K562 (cell line): ENCODE measurements around the gene HAPSTR1. TPM values are rescaled to one million over a fixed set of nuclear protein-coding genes. Genes with fewer than 3 reads are reported as not detected.

Experiments used
- ATAC-seq: fragments of 200-7000 bp; cut with Tn5 transposase; 3 replicates; pipeline ENCODE4 v1.9.1; 2020; ENCODE audit warnings: moderate library complexity
- BruUV-seq: library from RNA; stranded (reverse); fragments of 400-500 nt; replicated peaks from 2 replicates; lab custom pipeline; 2021; lab: Mats Ljungman, UMichigan
- CTCF ChIA-PET: fragments of 300-600 bp; formaldehyde crosslinking; extraction: SDS; loops from one replicate; lab custom pipeline; 2021; ENCODE audit warnings: low intra/inter-chr PET ratio; lab: Yijun Ruan, JAX
- POLR2A ChIA-PET: fragments of 300-600, 350-650 bp; sonication (Branson Sonifier 250); formaldehyde crosslinking; extraction: SDS; loops from one replicate; lab custom pipeline; 2021; ENCODE audit warnings: antibody characterized with exemption, inconsistent platforms; lab: Yijun Ruan, JAX
- DNase-seq, 4 experiments: peaks; one replicate each; pipeline versions ENCODE4 v3.0.0 to v3.0.0-alpha.2; 2011 to 2018; ENCODE audit warnings: low spot score in 3 of 4, mixed read lengths in 3 of 4; ENCODE audit errors: extremely low read depth in 1 of 4
- FAIRE-seq: peaks from 2 replicates; lab custom pipeline; 2011; peaks lifted over from hg19 to GRCh38; lab: Jason Lieb, UNC
- H2AFZ ChIP-seq: 2 replicates; pipeline ENCODE4 v1.6.0; 2011; ENCODE audit warnings: low read depth, low read length, control low read depth, inconsistent platforms
- H3K27ac ChIP-seq: fragments of 200-600 bp; 3 replicates; pipeline ENCODE4 v1.8.0; 2011; ENCODE audit warnings: low read depth, mild to moderate bottlenecking, control low read depth, inconsistent platforms, low read length, moderate library complexity, mixed read lengths; ENCODE audit errors: extremely low read depth
- H3K27me3 ChIP-seq, 2 experiments: fragments of 300-600 bp in 1 of 2; 2 replicates in 1 of 2; 3 replicates in 1 of 2; pipeline versions ENCODE4 v1.6.0 to v1.8.0; 2011; ENCODE audit warnings: inconsistent platforms in 2 of 2, low read length in 2 of 2, mild to moderate bottlenecking in 1 of 2, mixed read lengths in 1 of 2, moderate library complexity in 1 of 2; ENCODE audit not compliant: control insufficient read depth in 2 of 2, insufficient read depth in 2 of 2
- H3K36me3 ChIP-seq: fragments of 300-600 bp; 3 replicates; pipeline ENCODE4 v1.8.0; 2011; ENCODE audit warnings: mild to moderate bottlenecking, low read length, inconsistent platforms; ENCODE audit not compliant: control insufficient read depth, insufficient read depth
- H3K4me1 ChIP-seq, 2 experiments: fragments of 200-600 bp in 1 of 2; replicated peaks in 1 of 2; 2 replicates in 1 of 2; 3 replicates in 1 of 2; pipeline versions ENCODE4 v1.5.1 to v1.8.0; 2011; ENCODE audit warnings: inconsistent platforms in 2 of 2, low read length in 2 of 2, mild to moderate bottlenecking in 1 of 2, mixed read lengths in 1 of 2, moderate library complexity in 1 of 2; ENCODE audit not compliant: control insufficient read depth in 2 of 2, insufficient read depth in 2 of 2
- H3K4me2 ChIP-seq: 2 replicates; pipeline ENCODE4 v1.6.1; 2011; ENCODE audit warnings: low read length, control low read depth, inconsistent platforms, mixed read lengths; ENCODE audit not compliant: insufficient read depth
- H3K4me3 ChIP-seq: fragments of 200-600 bp; sonication (generic), shearing (Covaris generic); 2 replicates; pipeline ENCODE4 v1.5.1; 2016; ENCODE audit warnings: control low read depth, inconsistent platforms
- H3K79me2 ChIP-seq: fragments of 200-600 bp; 3 replicates; pipeline ENCODE4 v1.8.0; 2011; ENCODE audit warnings: low read length, inconsistent platforms; ENCODE audit not compliant: control insufficient read depth, insufficient read depth
- H3K9ac ChIP-seq, 2 experiments: 2 replicates each; pipeline versions ENCODE4 v1.6.0 to v1.6.1; 2011; ENCODE audit warnings: low read depth in 2 of 2, low read length in 2 of 2, control low read depth in 1 of 2, inconsistent platforms in 1 of 2, mild to moderate bottlenecking in 1 of 2, mixed read lengths in 1 of 2; ENCODE audit not compliant: insufficient read depth in 1 of 2
- H3K9me1 ChIP-seq: one replicate; pipeline ENCODE4 v1.6.0; 2011; ENCODE audit warnings: inconsistent platforms, mild to moderate bottlenecking, low read length, moderate library complexity; ENCODE audit not compliant: control insufficient read depth, insufficient read depth
- H3K9me3 ChIP-seq: replicated peaks from 2 replicates; pipeline ENCODE4 v1.5.1; 2011; ENCODE audit warnings: low read depth, low read length, inconsistent platforms; ENCODE audit not compliant: control insufficient read depth, insufficient read depth
- H4K20me1 ChIP-seq: replicated peaks from 2 replicates; pipeline ENCODE4 v1.6.1; 2011; ENCODE audit warnings: low read length, inconsistent platforms, mixed read lengths; ENCODE audit not compliant: control insufficient read depth, insufficient read depth
- RBFOX2 ChIP-seq: fragments of 200-400 bp; formaldehyde crosslinking; IDR thresholded peaks from 2 replicates; pipeline ENCODE4 v1.6.1; 2017; ENCODE audit warnings: low read depth, mild to moderate bottlenecking, low read length, moderate library complexity
- WGBS: fragments of 100-300 bp; shearing (Covaris generic); methylation state at CpG from one replicate; pipeline ENCODE4 v1.1.6; 2016; ENCODE audit warnings: low coverage, mixed read lengths; ENCODE audit not compliant: insufficient coverage; ENCODE audit errors: missing lambda C conversion rate; 5-methylcytosine and 5-hydroxymethylcytosine counted together
- in situ Hi-C: fragments of 300-500 bp; cut with MboI; formaldehyde crosslinking; loops from 4 replicates; pipeline ENCODE4 v1.15.0; 2018; ENCODE audit warnings: inconsistent platforms, mixed read lengths
- intact Hi-C: fragments of 100-400 bp; cut with micrococcal nuclease; formaldehyde crosslinking; loops from 2 replicates; pipeline ENCODE4 v1.14.2; 2022
- polyA plus RNA-seq, 8 experiments: library from polyadenylated mRNA; depleted of rRNA in 4 of 8; stranded (reverse) in 5 of 8; unstranded in 3 of 8; fragments of >200 nt; fragmentation: Nextera tagmentation in 2 of 8; fragmentation: Illumina TruSeq in 1 of 8; extraction: Ambion mirVana in 2 of 8; extraction: Trizol in 1 of 8; gene quantifications; 2 replicates each; pipeline versions ENCODE4 v1.2.1 to v1.2.3, GENCODE V29; 2011 to 2014; ENCODE audit warnings: inconsistent platforms in 1 of 8, missing spikeins in 1 of 8
- total RNA-seq, 7 experiments: library from RNA; depleted of rRNA in 6 of 7; stranded (reverse); fragments of >200 nt in 6 of 7; fragmentation: Illumina TruSeq in 2 of 7; extraction: Trizol in 2 of 7; gene quantifications; 2 replicates each; pipeline versions ENCODE4 v1.2.1 to v1.2.3, GENCODE V29; 2011 to 2021; ENCODE audit warnings: low replicate concordance in 1 of 7
- TF ChIP-seq, protein P1 (sequence below): fragments of 250-450 bp; sonication (Bioruptor Pico); IDR thresholded peaks from 2 replicates; pipeline ENCODE4 v1.5.0; 2022; ENCODE audit warnings: mild to moderate bottlenecking

HAPSTR1 gene
- total and polyA plus RNA-seq, 9 of the 15 experiments (the other 6 are each of a cell fraction or from before 2014, with no cell fraction given) = 10.8 to 67.9 (median 36.5) TPM

GRCh38 chr16:9095656-9096397 is 4.4 kb downstream of the HAPSTR1 start:
- H3K9me3 ChIP-seq = no peaks in the 10 kb centered on the region
- H3K36me3 ChIP-seq = peaks cover 81% of the 10 kb centered on the region
- ATAC-seq (no peak), DNase-seq (no peak), FAIRE-seq (peak; percentile 37)
- H3K4me2 ChIP-seq = peak overlapping the region; percentile 88
- H3K9me1 ChIP-seq = peaks cover 8% of the 10 kb centered on the region
- no TSS peak for BruUV-seq
- H4K20me1 ChIP-seq = peaks cover 65% of the 10 kb centered on the region
- peaks cover 18 to 35% of the 10 kb centered on the region in 2 experiments for H3K4me1 ChIP-seq
- WGBS = 43% methylated on average over 1 of the region's 1 CpG
- H3K9ac ChIP-seq = peak overlapping the region in 1 of 2 experiments; percentile 41; a peak in 1 of 4 replicates
- ChIA-PET POLR2A (interaction anchor here (1.2 to 4.0 kb wide), 5 partner anchors 11 to 21 kb away, joined by 3 to 26 read pairs (median 10); no protein-coding TSS in a partner anchor), CTCF (no interaction called here)
- no peak overlapping the region for H3K27ac ChIP-seq
- intact Hi-C loops (no loop called here), in situ Hi-C loops (no loop called here)
- no peak overlapping the region for H2AFZ ChIP-seq
- H3K4me3 ChIP-seq = peak overlapping the region; percentile 95
- TF ChIP-seq, protein P1, sequence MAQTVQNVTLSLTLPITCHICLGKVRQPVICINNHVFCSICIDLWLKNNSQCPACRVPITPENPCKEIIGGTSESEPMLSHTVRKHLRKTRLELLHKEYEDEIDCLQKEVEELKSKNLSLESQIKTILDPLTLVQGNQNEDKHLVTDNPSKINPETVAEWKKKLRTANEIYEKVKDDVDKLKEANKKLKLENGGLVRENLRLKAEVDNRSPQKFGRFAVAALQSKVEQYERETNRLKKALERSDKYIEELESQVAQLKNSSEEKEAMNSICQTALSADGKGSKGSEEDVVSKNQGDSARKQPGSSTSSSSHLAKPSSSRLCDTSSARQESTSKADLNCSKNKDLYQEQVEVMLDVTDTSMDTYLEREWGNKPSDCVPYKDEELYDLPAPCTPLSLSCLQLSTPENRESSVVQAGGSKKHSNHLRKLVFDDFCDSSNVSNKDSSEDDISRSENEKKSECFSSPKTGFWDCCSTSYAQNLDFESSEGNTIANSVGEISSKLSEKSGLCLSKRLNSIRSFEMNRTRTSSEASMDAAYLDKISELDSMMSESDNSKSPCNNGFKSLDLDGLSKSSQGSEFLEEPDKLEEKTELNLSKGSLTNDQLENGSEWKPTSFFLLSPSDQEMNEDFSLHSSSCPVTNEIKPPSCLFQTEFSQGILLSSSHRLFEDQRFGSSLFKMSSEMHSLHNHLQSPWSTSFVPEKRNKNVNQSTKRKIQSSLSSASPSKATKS = no peak
- peak; percentile 56 for TF ChIP-seq RBFOX2
- peaks cover 96% of the 10 kb centered on the region for H3K79me2 ChIP-seq
- H3K27me3 ChIP-seq = no peaks in the 10 kb centered on the region
